PC-9 (cell line): ENCODE data around the gene TPX2.

ENCODE experiments used
- EZH2 ChIP-seq: fragments of 200-600 bp; sonication (generic); IDR thresholded peaks from 2 replicates; pipeline ENCODE4 v1.8.0; 2017; ENCODE audit warnings: antibody characterized with exemption, low read depth
- TF ChIP-seq, protein P1 (sequence below): fragments of 200-600 bp; sonication (generic); conservative IDR thresholded peaks from 2 replicates; pipeline ENCODE4 v1.6.1; 2017; ENCODE audit warnings: mixed run types, antibody characterized with exemption, mild to moderate bottlenecking, moderate library complexity

DNA sequence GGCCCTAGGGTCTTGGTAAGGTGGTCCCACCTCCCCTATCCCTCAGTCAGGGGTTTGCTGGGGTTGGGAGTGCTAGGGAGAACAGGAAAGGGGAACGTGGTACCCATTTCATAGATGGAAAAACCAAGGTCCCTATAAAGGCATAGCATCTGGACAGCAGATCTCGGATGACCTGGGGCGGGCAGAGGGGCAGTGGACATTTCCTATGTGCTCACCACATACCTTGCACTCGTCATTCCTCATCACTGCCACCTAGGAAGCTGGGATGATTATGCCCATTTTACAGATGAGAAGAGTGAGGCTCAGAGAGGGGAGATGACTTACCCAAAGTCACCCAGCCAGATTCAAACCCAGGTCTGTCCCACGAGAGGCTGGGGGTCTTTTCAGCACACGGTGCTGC, 92.1 kb downstream of the TPX2 start:
- no peak for TF ChIP-seq EZH2
- TF ChIP-seq, protein P1, sequence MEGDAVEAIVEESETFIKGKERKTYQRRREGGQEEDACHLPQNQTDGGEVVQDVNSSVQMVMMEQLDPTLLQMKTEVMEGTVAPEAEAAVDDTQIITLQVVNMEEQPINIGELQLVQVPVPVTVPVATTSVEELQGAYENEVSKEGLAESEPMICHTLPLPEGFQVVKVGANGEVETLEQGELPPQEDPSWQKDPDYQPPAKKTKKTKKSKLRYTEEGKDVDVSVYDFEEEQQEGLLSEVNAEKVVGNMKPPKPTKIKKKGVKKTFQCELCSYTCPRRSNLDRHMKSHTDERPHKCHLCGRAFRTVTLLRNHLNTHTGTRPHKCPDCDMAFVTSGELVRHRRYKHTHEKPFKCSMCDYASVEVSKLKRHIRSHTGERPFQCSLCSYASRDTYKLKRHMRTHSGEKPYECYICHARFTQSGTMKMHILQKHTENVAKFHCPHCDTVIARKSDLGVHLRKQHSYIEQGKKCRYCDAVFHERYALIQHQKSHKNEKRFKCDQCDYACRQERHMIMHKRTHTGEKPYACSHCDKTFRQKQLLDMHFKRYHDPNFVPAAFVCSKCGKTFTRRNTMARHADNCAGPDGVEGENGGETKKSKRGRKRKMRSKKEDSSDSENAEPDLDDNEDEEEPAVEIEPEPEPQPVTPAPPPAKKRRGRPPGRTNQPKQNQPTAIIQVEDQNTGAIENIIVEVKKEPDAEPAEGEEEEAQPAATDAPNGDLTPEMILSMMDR, result no peak
